Measurements from ENCODE around the gene COL16A1.
A peak's percentile ranks its signal among the peaks of the same experiment; 100 is the strongest.

COL16A1 gene

DNA sequence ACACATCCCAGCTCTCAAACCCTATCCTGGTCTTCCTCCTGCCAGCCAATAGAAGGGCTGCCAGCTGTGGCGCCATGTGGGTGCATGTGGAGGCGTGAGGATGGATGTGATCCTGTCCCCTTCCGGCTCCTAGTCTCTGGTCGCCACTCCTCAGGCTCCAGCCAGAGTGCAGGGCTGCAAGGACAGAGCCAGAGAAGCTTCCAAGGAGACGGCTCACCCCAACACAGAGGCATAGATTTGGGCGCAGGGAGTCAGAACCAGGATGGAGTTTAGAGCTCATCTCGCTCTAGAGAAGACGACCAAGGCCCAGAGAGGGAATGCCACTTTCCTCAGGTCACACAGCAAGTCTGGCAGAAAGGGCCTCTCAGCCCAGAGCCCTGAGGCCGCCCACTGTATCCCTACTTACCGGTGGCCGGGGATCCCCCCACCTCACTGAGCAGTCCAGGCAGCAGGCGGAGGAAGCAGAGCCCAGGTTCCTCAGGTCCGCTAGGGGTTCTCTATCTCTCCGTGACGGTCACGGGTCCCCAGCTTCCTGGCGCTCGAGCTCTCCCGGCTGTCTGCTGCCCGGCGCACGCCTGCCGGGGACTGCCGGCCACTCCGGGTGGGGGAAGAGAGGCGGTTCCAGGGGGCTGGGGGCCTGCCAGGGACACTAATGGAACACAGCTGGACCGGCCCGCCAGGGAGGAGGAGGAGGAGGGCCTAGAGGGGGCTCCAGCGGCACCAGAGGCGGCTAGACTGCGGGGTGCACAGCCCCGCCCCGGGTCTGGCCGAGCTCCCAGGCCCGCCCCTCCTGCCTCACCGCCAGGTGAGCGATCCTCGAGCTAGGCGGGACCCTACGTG lies at the start of gene COL16A1:
COL16A1 (minus strand) TSS at position 587 of the 840 bp plus-strand sequence. CDS start 1,824 bp downstream, outside the sequence.
- peak; percentile 28 for DNase-seq

DNA sequence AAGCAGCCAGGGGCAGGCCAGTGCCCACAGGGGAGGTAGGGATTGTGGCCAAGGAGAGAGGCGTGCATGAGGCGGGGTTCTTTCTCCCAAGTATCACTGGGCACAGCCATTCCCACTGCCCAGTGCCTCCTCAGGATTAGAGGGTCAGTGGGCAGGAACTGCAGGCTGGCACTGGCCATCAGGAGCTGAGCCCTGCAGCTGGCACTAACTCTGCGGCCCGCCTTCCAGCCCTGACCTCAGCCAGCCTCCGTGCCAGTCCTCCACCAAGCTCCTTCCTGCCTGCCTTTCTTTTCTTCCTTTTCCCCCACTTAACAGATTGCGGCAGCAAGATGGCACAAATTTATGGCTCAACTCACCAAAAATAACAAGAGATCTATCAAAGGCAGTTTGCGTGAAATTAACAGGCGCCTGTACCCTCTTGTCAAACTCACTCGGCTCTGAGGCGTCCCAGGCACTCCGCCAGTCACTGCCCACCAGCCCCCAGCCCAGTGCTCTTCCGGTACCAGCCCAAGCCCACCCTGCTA lies 49.2 kb upstream of the COL16A1 start:
- DNase-seq, result no peak

DNA sequence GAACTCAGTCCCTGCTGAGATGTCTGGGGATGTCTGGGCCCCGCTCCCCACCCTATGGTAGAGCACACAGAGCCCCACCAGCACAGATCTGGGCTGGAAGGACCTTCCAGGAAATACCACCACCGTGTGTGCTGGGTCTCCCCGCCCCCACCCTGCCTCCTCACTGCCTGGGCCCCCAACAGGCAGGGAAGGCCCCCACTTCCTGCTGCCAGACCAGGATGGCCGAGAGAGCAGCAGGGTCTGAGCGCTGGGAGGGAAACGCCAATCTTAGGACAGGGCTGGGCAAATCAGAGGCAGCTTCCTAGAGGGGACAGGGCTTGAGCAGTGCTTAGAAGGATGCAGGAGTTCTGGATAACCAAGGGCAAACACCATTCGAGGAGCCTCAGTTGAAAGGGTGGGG lies 48.4 kb upstream of the COL16A1 start:
- DNase-seq, result no peak

DNA sequence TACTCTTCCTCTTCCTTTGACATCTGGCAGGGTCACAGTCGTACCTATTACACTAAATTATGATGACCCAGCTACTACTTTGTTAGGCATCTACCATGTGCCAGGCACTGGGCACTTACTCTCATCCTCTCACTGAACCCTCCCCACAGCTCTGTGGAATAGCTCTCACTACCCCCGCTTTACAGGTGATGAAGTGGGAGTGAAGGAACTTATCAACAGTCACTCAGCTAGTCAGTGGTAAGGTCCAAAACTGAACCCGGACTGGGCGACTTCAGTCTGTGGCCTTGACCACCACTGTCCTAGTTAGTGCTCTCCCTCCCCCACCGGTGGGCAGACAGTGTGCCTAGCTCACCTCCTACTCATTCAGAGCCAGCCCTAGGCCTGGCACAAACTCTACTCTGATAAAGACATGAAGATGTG lies 48.0 kb upstream of the COL16A1 start:
- DNase-seq, result no peak

DNA sequence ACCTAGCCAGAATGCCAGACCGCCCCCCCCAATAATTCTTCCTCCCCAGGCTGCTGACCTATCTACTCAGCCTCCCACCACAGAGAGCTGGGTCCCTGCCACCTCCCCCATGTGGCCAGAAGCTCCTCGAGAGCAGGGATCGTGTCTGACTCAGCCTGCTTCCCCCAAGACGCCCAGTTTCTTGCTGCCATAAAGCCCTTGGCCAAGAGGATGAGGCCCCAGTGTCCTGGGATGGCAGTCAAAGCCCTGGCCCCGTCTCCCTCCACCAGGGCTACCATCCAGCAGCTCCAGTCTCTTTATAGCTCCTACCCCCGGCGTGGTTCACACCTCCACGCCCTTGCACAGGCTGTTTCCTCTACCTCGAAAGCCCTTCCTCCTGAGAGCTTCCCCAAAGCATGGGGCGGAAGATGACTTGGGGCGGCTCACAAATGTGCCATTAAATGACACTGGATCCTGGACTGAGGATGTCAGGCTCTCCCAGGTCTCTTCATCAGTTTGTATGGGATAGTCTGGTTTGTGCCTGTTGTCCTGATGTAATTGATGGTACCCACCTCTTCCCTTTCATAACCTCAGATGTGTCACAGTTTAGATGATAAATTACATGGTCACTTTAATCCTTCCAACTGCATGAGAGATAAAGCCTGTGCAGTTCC lies 47.2 kb upstream of the COL16A1 start:
- DNase-seq, result no peak

DNA sequence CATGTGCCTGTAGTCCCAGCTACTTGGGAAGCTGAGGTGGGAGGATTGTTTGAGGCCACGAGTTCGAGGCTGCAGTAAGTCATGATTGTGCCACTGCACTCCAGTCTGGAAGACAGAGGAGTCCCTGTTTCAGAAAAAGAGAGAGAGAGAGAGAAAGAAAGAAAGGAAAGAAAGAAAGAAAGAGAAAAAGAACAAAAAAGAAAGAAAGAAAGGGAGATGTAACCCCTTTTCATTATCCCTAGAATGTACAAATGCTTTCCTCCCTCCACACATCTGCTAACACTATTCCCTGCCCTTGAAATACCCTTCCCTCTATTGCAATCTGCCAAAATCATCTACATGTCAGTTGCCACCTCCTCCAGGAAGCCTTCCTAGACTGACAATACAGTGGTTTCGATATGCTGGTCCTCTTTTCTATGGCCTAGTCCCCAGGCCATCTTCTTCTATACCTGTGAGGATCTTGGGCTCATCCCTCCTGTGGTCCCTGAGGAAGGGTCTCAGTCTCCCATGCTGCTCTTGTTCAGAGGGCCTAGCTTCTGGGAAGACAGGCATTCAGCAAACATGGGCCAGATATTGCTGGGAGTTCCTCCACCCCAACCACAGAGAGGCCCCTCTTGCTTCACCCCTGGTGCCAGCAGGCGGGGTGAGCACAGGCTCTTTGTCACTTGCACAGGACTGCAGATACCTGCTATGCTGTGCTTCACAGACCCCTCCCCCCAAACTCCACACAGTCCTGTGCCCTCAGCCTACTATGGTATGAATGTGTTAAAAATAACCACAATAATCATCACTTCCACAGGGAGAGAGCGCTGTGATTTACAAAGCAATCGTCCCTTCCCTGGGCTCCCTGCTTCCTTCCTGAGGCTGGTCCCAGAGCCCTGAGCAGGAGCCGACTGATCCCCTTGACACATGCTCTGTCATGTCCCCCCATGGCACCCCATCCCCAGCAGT lies 46.2 kb upstream of the COL16A1 start:
- DNase-seq, result no peak

DNA sequence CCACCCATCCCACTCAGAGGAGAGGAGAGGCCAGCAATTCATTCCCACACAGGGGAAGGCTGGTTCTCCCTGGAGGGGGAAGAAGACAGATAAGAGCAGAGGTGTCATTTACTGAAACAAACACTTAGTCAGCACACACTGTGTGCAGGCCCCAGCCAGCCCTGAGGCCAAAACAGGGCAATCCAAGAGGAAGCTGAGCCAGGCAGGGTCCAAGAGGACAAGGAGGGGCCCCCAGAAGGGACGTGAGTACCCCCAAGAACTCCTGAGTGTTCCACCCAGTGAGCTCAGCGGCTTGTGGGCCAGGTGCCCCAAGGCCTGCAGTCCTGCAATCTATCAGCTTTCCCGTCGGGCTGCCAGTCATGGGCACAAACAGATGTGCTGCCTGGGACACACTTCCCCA lies 44.5 kb upstream of the COL16A1 start:
- no peak for DNase-seq

DNA sequence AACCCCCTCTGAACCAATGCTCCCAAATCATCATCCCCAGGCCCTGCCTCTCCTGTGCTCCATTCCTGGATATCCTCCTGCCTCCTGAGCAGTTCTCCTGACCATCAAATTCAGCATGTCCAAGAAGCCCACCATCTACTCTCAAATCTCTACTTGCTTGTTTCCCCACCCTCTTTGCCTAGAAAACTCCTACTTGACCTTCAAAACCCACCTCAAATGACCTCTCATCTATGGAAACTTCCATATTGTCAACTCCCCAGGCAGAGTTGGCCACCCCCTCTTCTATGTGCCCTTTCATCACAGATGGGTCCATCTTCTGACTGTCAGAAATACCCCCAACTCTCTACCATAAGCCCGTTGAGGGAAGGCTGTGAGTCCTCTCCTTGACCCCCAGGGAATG lies 43.5 kb upstream of the COL16A1 start:
- no peak for DNase-seq

DNA sequence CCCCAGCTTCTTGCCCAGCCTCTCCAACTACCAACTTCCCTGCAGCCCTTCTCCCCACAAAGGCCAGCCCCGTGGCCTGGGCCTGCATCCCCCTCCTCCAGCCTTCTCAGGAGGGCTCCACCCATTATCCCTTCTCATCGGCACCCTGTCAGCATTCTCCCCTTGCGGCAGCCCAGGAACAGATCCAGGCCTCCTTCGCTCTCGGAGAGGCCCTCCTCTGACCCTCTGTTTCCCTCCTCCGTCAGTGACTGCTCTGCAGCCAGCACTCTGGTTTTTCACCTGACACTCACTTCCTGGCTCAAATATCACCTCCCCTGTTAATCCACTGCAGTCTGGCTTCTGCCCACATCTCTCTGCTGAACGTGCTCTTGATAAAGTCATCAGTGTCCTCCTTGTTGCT lies 42.9 kb upstream of the COL16A1 start:
- DNase-seq, result no peak

DNA sequence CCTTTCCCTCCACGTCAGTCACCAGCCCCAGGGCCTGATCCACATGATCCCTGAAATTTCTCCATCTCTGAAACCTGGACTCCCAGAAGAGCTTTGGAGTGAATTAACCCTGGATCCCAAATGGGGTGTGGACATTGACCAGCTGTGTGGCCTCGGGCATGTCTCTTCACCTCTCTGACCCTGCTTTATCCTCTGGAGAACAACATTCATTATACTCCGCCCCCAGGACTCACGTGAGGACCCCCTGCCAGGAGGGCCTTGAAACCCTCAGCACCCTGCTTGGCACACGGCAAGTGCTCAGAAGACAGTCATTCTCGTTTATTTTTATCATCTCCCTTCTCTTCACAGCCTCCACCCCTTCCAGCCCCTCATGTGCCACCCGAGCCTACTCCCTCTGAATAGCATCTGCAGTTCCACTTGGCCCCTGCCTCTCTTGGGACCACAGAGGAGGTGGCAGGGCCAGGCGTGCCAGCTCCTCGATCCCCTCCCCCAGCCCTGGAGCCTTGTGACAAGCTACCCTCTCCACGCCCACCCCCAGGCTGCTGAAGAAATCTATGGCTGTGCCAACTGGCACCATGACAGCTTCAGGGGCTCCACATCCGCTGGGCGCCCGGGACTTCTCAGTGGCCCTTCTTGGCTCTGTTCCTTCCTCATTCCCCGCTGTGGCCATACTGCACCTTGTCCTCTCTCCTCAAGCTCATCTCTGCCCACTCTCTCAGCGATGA lies 42.3 kb upstream of the COL16A1 start:
- peak; percentile 72 for DNase-seq

DNA sequence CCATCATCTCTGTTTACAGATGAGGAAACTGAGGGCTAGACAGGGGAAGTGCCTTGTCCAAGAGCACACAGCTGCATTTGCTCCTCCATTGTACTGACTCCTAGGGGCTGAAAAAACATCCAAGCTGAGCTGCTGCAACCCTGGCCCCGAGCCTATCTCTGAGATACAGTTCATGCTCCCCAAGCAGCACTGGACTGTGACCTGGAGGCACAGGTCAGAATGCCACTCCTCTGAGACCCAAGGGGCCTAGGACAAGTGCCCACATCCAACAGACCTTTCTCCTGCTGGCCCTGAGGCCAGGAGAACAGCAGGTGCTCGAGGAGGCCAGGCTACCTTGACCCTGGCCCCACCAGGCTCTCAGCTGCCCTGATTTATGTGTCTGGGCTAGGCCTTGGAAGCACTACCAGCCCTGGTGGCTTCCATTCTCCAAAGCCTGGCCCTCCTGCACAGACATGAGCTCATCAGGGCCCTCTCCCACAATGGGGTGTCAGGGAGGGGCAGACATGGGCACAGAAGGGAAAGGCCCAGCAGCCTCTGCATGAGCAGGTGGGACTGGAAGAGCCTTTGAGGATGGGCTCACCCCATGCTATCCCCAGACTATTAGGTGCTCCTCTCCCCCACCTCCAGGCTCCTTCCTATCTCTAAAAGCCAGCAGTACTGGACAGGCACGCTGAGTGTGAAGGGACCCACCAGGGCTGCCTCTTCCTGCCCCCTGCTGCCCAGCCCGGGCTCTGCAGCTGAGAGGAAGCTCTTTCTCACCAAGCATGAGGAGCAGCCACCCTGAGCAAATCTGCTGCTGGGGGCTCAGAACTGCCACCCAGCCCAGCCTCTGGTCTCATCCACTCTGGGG lies 41.5 kb upstream of the COL16A1 start:
- DNase-seq, result no peak

DNA sequence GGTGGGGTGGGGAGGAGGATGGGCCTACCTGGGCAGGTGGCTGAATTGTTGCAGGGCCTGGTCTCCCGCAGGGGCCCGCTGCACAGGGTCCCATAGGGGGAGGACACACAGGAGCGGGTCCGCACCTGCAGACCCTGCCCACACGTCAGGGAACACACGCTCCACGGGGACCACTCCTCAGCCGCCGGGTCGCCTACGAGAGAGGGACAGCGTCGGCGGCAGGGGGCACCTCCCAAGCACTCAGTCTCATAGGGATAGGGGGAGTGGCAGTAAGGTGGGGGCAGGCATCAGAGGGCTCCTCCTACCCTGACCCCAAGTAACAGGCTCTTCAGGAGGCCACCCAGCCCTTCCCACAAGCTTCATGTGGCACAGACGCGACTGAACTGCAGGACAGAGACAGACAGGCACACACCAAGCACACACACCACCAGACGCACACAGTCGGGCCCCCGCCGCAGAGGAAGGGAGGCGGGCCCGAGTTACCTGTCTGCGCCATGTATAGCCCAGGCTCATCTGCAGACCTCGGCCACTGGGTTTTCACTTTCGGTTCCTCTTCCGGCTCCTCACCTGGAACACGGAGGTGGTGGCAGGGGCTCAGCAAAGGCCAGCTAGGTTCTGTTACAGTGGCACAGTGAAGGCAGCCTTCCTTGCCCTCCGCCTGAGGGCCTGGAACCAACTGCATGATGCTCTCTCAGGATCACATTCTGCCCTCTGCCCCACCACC lies 40.5 kb upstream of the COL16A1 start:
- DNase-seq, result no peak

DNA sequence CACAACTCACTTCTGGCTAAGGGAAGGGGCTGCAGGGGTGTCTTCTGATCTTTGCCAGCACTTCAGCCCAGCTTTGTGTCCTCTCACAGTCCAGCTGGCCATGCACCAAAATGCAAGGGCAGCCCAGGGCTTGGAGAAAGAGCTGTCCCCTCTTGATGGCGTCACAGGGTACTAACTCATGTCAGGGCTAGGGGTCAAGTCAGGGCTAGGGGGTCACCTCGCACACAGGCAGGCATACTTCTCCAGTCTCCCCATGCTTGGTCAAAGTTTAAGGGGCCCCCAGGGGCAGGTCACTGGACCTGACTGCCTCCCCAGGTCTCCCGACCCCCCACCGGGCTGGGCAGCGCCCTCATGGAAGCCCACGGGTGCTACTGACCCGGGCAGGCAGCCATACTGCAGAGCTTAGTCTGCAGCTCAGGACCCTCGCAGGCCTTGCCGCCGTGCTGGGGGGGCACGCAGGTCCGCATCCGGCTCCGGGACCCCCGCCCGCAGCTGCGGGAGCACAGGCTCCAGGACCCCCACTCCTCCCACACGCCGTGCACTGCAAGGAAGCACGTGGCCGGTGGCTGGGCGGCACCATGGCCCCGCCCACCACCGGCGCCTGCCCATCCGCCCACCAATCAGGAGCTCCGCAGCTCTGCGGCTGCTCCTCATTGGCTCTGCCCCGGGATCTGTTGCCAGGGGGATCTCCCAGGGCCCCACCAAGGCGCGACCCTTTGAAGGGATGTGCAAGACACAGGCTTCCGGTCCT lies 38.8 kb upstream of the COL16A1 start:
- DNase-seq, result no peak

DNA sequence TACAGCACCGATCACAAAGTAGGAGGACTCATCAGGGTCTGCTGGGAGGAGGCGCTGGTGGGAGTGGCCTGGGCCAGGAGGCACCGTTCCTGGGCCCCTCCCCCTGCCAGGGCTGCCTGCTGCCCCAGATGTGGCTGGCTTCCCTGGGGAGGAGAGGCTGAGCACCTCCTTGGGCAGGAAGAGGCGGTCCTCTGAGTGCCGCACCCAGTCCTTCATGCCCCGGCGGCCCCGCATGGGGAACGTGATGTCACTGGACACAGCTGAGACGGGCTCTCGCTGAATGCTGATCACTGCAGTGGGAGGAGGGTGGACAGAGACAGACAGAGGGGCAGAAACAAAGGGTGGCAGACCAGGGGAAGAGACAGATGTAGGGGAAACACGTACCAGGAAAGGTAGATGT lies 35.5 kb upstream of the COL16A1 start:
- DNase-seq, result no peak

DNA sequence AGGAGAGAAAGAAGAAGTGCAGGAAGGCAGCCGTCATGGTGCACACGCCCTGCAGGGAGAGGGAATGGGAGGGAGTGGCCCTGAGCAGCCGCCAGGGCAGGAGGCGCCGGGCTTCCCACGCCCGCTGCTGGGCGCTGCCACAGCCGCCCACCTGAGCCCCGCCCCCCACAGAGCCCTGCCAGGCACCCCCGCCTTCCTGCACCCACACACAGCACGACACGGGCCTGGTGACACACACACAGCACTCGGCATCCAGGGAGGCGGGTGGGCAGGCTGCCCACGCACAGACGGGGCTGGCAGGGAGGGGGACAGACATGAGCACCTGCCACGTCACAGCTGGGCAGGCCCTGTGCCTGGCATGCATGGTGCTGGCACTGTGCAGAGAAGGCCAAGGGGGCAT lies 32.9 kb upstream of the COL16A1 start:
- DNase-seq, result no peak

DNA sequence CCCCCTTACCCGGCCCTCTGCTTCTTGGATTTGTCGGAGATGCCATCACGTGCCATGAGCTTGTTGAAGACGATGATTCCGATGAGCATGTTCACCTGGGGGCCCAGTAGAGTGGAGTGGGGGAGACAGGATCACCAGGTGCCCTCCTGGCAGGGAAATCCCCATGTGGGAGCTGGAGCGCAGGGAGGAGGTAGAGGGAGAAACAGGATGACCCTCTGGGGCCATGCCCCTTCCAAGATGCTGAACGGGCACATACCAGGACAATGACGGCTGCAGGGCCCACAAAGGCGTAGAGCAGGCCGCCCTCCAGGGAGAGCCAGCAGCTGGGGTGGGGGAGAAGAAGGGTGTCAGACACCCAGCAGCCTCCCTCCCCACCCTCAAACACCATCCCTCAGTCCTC lies 31.8 kb upstream of the COL16A1 start:
- DNase-seq, result no peak

DNA sequence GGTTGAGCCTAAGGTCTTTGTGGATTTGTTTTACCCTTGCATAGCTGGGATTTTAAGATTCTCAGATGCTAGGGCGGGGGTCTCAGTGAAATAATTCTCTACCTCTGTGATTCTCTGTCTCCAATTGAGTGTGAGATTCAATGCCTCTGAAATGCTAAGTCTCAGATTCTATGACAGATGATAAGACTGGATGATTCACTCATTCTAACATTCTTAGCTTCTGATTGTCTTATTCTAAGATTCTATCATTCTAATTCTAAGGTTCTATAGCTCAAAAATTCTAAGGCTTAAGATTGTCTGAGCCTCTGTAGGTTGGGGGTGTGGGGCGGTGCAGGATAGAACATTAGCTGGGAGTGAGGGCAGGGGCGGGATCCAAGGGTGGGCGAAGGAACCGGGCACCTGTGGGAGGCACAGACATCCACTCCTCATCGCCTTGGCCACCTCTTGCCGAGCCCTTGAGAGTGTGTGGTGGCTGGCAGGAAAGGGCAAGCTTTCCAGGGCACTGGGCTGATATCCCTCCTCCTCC lies 30.8 kb upstream of the COL16A1 start:
- no peak for DNase-seq

DNA sequence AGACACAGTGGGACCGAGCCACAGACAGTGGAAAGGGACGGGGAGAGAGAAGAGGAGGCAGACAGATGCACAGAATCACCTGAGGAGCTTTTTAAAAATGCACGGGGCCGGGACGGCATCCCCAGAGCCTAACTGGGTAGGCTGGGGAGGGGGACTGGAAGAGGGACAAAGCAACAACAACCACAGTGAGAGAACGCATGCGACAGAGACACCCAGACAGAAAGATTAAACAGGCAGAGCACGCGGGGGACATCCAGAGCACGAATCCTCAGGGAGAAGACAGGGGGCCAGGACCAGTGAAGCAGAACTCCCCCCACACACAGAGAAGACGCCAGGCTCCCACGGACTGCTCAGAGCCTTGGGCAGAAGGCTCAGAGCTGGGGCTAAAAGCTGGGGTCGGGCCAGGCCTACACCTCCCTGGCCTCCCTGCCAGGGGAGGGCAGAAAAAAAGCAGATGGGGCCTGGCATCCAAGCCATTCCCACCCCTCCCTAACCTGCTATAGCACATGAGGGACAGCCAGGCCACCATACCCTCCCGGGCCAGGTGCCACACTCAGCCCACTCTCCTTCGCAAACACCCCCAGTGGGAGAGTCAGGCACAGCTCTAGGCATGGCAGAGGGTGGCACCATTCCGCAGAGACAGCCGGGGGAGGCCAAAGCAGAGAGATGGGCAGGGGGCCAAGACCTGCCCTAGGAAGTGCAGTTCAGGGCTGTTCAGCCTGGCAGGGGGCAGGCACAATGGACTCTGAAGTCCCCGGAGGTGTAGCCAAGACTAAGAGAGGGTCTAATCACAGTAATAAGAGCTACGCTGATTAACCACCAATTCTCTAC lies 29.8 kb upstream of the COL16A1 start:
- DNase-seq, result no peak

Data from NCI-H2171 (cell line).